ENCODE data around the gene DLGAP4.

Gene DLGAP4

DNA sequence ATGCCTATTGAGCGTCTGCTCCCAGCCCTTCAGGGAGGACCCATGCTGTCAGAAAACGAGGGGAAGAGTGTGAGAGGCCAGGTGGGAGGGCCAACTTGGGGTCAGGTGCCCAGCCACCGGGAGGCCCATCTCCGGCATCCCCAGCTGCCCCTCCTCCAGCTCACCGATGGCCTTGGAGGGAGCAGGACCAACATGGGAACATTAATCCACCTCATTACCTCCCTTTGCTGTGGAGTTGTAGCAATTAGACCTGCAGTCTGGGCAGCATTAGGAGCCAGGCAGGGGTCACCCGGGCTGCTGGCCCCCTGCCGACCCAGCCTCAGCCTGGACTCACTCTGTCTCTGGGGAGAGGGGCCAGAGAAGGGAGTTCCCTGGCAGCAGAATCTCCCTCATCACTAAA lies 25.1 kb downstream of the DLGAP4 start:
- no peak for DNase-seq

DNA sequence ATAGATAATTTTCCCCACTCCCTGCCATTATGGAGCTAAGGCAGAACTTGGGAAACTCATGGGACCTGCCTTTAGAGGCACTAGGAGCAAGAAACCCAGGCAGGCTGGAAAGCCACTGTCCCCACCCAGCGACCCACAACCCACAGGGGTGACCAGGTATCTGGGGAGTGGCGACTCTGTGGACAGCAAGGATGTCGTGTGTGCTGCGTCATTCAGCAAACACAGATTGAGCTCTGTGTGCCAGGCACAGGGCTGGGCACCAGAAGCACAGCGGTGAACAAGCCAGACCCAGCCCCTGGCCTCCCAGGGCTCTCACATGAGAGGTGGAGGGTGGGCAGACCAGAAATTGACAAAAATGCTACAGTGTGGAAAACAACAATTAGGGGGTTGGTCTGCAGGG lies 27.7 kb downstream of the DLGAP4 start:
- DNase-seq: no peak

GRCh38 chr20:36334281-36335205 lies 28.4 kb downstream of the DLGAP4 start:
- no peak for DNase-seq

GRCh38 chr20:36335206-36335870 lies 29.2 kb downstream of the DLGAP4 start:
- no peak for DNase-seq

- no peak for DNase-seq
Measured at GRCh38 chr20:36336204-36336603, 30.1 kb downstream of the DLGAP4 start.

GRCh38 chr20:36336954-36337704 lies 31.0 kb downstream of the DLGAP4 start:
- DNase-seq: no peak

GRCh38 chr20:36337886-36338285 lies 31.7 kb downstream of the DLGAP4 start:
- DNase-seq: no peak

- peak; percentile 11 for DNase-seq
Measured at GRCh38 chr20:36339646-36340592, 33.8 kb downstream of the DLGAP4 start.

- no peak for DNase-seq
Measured at GRCh38 chr20:36340593-36340990, 34.5 kb downstream of the DLGAP4 start.

DNA sequence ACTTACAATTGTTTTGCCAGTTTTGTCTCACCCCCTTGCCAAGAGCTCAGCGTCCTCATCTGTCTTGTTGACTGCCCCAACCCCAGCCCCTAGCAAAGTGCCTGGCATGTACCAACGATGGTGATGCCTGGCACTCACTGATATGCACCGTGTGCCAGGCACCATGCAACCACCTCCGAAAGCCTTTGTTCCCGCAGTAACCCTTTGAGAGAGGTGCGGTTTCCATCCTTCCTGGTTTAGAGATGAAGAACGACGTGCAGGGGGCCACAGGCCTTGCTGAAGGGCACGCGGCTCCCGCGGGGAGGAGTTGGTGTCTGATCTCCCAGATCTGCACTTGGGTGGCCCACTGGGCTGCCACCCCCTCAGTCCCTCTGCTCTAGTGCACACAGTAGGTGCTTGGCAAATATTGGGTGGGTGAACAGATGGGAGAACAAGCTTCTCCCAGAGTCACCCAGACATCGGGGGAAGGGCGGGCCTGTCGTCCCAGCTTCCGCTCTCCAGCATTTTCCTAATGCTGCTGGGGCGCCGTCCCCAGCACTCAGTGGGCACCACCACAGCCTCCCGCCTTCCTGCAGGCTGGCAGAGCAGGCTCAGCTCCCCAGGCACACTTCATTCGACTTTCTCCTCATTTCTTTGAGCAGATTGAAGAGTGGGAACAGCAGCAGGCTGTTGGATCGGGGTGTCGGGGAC lies 35.3 kb downstream of the DLGAP4 start:
- DNase-seq: no peak

GRCh38 chr20:36342331-36343120 lies 36.4 kb downstream of the DLGAP4 start:
- no peak for DNase-seq

- DNase-seq: no peak
Measured at GRCh38 chr20:36343641-36344040, 37.5 kb downstream of the DLGAP4 start.

DNA sequence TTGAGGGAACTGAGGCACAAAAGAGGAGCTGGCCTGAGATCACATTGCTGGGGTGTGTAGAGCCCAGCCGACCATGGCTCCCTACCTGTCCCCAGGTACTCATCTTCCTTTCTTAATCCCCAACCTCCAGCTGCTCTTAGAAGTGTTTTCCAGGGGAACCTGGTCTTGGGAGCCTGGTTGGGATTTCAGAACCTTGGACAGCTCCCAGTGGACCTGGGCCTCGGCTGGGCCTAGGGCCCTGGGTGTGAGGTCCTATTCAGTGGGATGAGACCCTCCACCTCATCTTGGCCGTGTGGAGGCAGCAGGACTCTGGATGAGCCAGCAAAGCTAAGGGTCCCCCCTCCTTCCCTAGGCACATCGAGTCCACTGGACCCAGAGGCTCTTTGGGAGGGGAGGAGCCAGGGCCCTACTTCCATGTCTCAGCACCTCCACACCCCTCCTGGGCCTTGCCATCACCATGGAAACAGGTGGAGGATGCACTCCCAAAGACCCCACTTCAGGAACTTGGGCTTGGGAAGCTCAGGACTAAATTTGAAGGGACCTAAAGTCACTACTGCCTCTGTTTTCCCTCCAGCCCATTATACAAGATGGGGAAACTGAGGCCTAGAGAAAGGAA lies 38.5 kb downstream of the DLGAP4 start:
- DNase-seq: no peak

- DNase-seq: no peak
Measured at GRCh38 chr20:36346256-36346655, 40.1 kb downstream of the DLGAP4 start.

GRCh38 chr20:36349384-36350170 lies 43.4 kb downstream of the DLGAP4 start:
- no peak for DNase-seq

- no peak for DNase-seq
Measured at GRCh38 chr20:36350439-36350838, 44.3 kb downstream of the DLGAP4 start.

DNA sequence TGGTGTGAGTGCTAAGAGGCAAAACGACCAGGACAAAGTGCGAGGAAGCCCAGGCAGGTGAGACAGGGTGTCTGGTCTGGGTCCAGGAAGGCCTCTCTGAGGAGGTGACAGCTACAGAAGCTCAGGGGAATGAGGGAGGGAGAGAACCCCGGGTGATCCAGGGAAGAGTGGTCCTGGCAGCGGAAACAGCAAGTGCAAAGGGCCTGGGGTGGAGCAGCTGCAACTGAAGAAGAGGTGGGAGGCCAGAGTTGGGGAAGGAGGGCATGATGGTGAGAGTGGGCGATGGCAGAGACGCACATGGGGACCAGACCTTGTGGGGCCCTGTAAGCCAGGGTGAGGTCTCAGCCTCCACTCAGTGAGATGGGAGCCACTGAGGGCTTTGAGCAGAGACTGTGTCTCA lies 45.8 kb downstream of the DLGAP4 start:
- DNase-seq: no peak

GRCh38 chr20:36352843-36353553 lies 46.9 kb downstream of the DLGAP4 start:
- no peak for DNase-seq

- DNase-seq: no peak
Measured at GRCh38 chr20:36353740-36354139, 47.6 kb downstream of the DLGAP4 start.

All from stimulated activated CD4-positive, alpha-beta T cell treated with anti-CD3 and anti-CD28 coated beads, Interleukin-1b, Interleukin-23, amount 100 ng/mL, for 48 hours (primary cell).